Erythroblast (primary cell): ENCODE data around the gene STRN4.

Experiments used
- GATA1 ChIP-seq: IDR thresholded peaks from 2 replicates; pipeline ENCODE4 v1.6.1; 2011; ENCODE audit warnings: low read depth, mild to moderate bottlenecking, control low read depth, low read length, moderate library complexity
- POLR2A ChIP-seq: IDR thresholded peaks from 2 replicates; pipeline ENCODE4 v1.6.1; 2011; ENCODE audit warnings: mild to moderate bottlenecking, low read length

- no peak for TF ChIP-seq POLR2A
- TF ChIP-seq GATA1, result no peak
Measured at GRCh38 chr19:46722004-46722380, 24.3 kb downstream of the STRN4 start.
